ENCODE data around the gene RNF10.

Gene RNF10

DNA sequence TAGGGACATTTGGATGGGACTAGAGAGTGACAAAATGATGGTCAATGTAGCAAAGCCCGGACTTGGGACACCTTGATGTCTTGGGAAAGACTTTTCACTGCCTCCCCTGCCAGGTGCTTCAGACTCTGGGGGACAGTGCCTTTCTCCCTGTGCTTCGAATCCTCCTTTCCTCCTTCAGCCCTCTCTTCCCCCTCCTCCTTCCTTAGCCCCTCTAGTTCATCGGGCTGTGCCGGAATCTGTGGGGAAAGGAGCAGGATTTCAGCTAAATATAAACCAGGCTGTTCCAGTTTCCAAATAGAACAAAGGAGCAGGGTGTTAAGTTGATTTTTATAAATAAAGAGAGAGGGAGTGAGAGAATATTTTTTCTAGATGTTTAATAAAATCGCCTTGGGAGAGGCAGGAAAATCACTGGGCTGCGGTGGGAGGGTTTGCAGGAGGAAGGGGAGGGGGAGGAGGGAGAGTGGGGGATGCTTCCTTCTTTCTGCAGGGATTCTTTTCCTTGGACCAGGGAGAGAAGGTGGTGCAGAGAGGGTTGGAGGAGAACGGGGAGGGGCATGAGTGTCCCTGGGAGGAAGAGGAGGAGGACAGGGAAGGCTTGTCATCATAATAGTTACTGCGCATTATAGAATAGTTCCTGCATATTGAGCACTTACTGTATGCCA lies 84.9 kb downstream of the RNF10 start:
- no peak for DNase-seq

DNA sequence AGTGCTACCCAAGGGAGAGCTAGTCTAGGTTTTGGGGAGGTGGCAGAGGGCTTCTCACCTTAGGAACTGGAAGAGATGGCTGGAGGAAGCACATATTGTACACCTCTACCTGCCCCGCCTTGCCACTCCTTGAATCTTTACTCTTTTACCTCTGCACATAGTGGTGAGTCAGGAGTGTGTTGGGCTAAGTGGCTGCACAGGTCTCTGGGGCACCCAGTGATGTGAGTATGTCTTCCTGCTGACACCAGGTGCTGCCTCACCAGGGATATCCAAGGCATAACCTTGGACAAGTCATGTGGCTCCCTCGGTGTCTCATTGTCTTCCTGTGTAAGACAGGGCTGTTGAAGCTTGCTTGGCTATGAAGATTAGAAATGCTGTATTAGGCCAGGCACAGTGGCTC lies 86.5 kb downstream of the RNF10 start:
- no peak for DNase-seq

DNA sequence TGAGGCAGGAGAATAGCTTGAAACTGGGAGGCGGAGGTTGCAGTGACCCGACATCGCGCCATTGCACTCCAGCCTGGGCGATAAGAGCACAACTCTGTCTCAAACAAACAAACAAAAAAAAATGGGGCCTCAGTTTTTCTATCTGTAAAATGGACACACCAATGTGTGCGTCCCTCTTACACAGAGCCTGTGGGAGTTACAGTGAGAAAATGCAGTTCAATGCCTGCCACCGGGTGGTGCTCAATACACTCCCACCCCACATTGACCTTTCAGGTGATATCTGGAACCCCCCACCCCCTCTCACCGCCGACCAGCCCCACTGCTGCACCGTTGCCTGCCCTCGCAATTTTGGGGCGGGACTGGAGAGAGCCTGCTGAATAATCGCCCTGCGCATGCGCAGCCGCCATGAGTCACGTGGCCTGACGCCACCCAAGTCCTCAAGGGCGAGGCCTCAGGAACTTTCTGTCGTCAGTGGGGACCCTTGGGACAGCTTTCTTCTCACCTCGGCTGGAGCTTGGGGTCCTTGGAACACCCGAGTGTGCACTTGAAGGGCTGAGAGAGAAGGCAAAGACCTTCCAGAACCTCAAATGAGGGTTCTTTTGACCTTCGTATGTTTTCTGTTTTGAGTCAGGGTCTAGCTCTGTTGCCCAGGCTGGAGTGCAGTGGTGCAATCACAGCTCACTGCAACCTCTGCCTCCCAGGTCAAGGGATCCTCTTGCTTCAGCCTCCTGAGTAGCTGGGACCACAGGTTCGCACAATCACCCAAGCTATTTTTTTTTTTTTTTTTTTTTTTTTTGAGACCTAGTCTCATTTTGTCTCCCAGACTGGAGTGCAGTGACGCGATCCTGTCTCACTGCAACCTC lies 91.6 kb downstream of the RNF10 start:
- no peak for DNase-seq

Measured in NCI-H2171 treated with DMSO at 0.1 percent for 48 hours (cell line).